Effector memory CD8-positive, alpha-beta T cell (primary cell): ENCODE data around the gene CLEC4E.
"Not testable (repeated sequence)": the region's sequence is repeated elsewhere in the genome, so short reads cannot be mapped to it uniquely, and the experiment has no call there.

Experiments used
- ATAC-seq: fragments of 150-1000 bp; cut with Tn5 transposase; replicated peaks from 2 replicates; pipeline ENCODE4 v1.10.0; 2021; ENCODE audit warnings: mild to moderate bottlenecking, moderate library complexity
- DNase-seq, 3 experiments: peaks; one replicate each; pipeline ENCODE4 v3.0.0; 2021
- H3K27ac Mint-ChIP-seq, 2 donors: one replicate each; pipeline ENCODE4 v1.8.0; 2022; ENCODE audit warnings: mild to moderate bottlenecking in 2 of 2, mixed read lengths in 2 of 2, moderate library complexity in 2 of 2
- H3K27me3 Mint-ChIP-seq, 2 donors: one replicate each; pipeline ENCODE4 v1.8.0; 2022; ENCODE audit warnings: mixed read lengths in 2 of 2
- H3K36me3 Mint-ChIP-seq: one replicate; pipeline ENCODE4 v1.8.0; 2022; ENCODE audit warnings: mild to moderate bottlenecking, moderate library complexity, mixed read lengths; ENCODE audit not compliant: insufficient read depth
- H3K4me1 Mint-ChIP-seq, 2 donors: one replicate each; pipeline ENCODE4 v1.8.0; 2022; ENCODE audit warnings: low read depth in 2 of 2, mixed read lengths in 2 of 2
- H3K4me3 Mint-ChIP-seq, 2 donors: one replicate each; pipeline ENCODE4 v1.8.0; 2022; ENCODE audit warnings: mild to moderate bottlenecking in 2 of 2, mixed read lengths in 2 of 2, moderate library complexity in 2 of 2
- H3K9me3 Mint-ChIP-seq, 2 donors: one replicate each; pipeline ENCODE4 v1.8.0; 2022; ENCODE audit warnings: mixed read lengths in 2 of 2

The CLEC4E gene

DNA sequence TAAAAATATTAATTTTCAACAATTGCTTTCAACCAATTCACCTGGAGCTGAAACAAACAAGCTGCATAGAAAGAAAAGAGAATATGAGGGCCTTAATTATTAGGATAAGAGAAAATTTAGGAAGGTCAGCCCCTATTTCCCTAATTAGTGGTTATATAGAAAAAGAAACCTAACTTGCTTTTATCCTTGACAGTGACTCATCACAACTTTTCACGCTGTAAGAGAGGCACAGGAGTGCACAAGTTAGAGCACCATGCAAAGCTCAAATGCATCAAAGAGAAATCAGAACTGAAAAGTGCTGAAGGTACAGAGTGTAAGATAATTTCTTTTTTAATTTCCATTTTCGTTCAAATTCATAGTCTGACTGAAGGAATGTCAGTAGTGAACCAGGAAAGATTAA lies 22.7 kb downstream of the CLEC4E start:
- H3K27ac Mint-ChIP-seq, result no peak overlapping the region

GRCh38 chr12:8513256-8513655 lies 27.4 kb downstream of the CLEC4E start, which contains the start of gene CLEC4D:
TSS of gene CLEC4D (plus strand) at chr12:8513503. CDS start at chr12:8513733, 230 bp downstream.
- Mint-ChIP-seq H3K36me3 (no peaks in the 10 kb centered on the region), H3K27ac (no peak within 1 kb of the TSS), H3K4me3 (no peak within 1 kb of the TSS), H3K27me3 (peaks cover 49 to 54% of the 10 kb centered on the region in 2 donors), H3K9me3 (no peaks in the 10 kb centered on the region), H3K4me1 (peaks cover 0 to 2% of the 10 kb centered on the region in 2 donors)
- ATAC-seq (no peak), DNase-seq (no peak)

More for the DNA sequence above, 22.7 kb downstream of the CLEC4E start:
- Mint-ChIP-seq H3K4me1 (no peaks in the 10 kb centered on the region), H3K27me3 (peaks cover 35 to 44% of the 10 kb centered on the region in 2 donors), H3K9me3 (no peaks in the 10 kb centered on the region), H3K4me3 (no peak overlapping the region), H3K36me3 (no peaks in the 10 kb centered on the region)
- ATAC-seq (no peak), DNase-seq (no peak)

DNA sequence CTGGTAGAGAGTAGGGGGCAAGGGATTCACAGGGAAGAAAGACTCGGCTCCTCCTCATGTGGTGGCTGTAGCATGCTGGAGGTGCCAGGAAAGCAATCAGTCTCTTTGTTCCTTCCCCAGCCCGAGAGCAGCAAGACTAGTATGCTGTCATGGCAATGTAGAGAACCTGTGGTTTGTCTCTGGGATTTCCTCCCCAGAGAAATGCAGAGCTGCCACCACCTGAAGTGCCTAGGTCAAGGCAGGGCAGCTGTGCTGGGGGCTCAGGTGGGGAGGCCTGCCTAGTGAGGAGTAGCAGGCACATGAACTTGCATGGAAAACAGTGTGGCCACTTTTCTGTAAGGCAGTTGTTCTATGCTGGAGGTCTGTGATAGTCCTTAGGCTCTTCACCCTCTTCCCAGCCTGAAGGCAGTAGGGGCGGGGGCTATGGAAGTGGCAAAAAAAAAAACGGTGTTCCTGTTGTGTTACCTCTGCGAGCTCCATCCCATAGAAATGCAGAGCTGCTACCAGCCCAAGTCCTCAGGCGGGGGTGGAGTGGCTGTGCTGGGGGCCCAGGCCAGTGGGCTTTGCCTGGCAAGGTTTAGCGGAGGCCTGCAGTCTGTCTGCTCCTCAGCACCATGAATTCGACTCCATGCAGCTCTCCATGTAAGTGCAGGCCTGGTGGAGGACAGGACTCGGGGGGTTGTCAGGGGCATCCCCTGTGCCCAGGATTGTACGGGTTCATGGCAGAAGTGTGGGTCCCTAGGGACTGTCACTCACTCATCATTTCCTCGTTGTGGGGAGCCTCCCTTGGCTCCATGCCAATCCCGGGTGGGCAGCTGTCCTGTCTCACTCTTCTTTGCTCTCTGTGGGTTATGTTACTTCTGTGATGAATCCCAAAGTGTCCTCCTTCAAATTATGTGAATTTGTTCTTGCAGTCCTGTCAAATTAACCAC lies 31.5 kb downstream of the CLEC4E start:
- Mint-ChIP-seq H3K36me3 (no peaks in the 10 kb centered on the region), H3K27me3 (peaks cover 38 to 39% of the 10 kb centered on the region in 2 donors), H3K4me3 (no peak overlapping the region), H3K4me1 (peaks cover 0 to 2% of the 10 kb centered on the region in 2 donors), H3K27ac (no peak overlapping the region), H3K9me3 (no peaks in the 10 kb centered on the region)
- DNase-seq (no peak), ATAC-seq (no peak)

- Mint-ChIP-seq H3K4me1 (peaks cover 0 to 2% of the 10 kb centered on the region in 2 donors), H3K27ac (no peak overlapping the region), H3K36me3 (no peaks in the 10 kb centered on the region), H3K9me3 (no peaks in the 10 kb centered on the region), H3K27me3 (peaks cover 34 to 39% of the 10 kb centered on the region in 2 donors), H3K4me3 (no peak overlapping the region)
- DNase-seq (no peak), ATAC-seq (no peak)
These were observed 32.5 kb downstream of the CLEC4E start for GRCh38 chr12:8508223-8508622.

DNA sequence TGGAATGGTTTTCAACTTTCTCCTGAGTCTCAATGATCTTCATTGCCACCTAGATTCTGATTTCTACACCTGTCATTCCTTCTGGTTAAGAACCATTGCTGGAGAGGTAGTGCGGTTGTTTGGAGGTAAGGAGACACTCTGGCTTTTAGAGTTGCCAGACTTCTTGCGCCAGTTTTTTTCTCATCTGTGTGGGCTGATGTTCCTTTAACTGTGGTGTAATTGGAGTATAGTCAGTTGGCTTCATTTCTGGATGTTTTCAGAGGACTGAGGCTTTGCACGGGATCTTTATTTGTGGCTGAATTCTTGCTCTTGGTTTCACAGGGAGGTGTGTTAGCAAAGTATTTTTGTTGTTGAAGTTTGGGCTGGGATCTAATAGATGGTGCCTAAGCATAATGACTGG lies 33.1 kb downstream of the CLEC4E start:
- Mint-ChIP-seq H3K27ac (no peak overlapping the region), H3K27me3 (peaks cover 28 to 38% of the 10 kb centered on the region in 2 donors), H3K4me1 (peaks cover 0 to 2% of the 10 kb centered on the region in 2 donors)

GRCh38 chr12:8504351-8504750 lies 36.4 kb downstream of the CLEC4E start:
- no peaks in the 10 kb centered on the region for H3K9me3 Mint-ChIP-seq
- H3K27ac Mint-ChIP-seq, result no peak overlapping the region
- ATAC-seq (no peak), DNase-seq (no peak)
- H3K27me3 Mint-ChIP-seq, result peaks cover 15 to 28% of the 10 kb centered on the region in 2 donors
- H3K36me3 Mint-ChIP-seq, result no peaks in the 10 kb centered on the region
- no peak overlapping the region for H3K4me3 Mint-ChIP-seq
- H3K4me1 Mint-ChIP-seq, result peaks cover 5 to 8% of the 10 kb centered on the region in 2 donors

More for the DNA sequence above, 33.1 kb downstream of the CLEC4E start:
- no peak for DNase-seq
- H3K9me3 Mint-ChIP-seq, result no peaks in the 10 kb centered on the region
- no peaks in the 10 kb centered on the region for H3K36me3 Mint-ChIP-seq
- ATAC-seq, result no peak
- H3K4me3 Mint-ChIP-seq, result no peak overlapping the region

DNA sequence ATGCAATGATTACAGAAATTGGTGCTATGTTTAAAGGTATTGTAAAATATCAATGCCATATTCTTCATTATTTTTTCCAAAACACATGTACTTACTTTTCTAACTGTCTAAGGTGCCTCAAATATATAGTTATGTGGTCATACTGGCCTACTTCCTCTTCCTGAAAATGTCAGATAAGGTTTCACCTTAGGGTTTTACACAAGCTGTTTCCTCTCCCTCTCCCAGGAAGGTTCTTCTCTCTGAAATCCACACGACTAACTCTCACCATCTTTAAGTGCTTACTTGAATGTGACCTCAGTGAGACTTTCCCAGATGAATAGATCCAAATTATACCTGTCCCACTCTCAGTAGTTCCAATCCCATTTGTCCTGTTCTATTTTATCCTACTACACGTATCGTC lies 39.0 kb downstream of the CLEC4E start:
- Mint-ChIP-seq H3K4me3 (no peak overlapping the region), H3K4me1 (peaks cover 3 to 8% of the 10 kb centered on the region in 2 donors), H3K27ac (no peak overlapping the region), H3K9me3 (no peaks in the 10 kb centered on the region), H3K27me3 (peaks cover 8 to 11% of the 10 kb centered on the region in 2 donors), H3K36me3 (no peaks in the 10 kb centered on the region)
- DNase-seq (no peak), ATAC-seq (peak; percentile 65)

DNA sequence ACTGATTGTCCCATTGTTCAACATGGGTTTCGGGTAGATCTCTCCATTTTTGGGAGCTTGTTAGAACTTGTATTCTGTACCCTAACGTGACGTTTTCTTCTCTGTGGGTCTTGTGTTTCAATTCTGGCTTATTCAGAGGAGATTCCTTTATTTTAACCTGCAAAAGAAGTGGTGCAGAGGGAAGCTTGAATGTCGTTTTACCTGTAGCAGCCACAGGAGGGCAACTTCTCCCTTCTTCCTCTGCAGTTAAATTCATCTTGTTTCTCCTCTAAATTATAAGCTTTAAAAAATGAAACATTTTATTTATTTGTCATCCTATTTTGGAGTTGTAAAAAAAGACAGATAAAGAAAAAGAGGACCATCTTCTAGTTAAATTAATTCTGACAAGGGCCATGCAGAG lies 41.1 kb downstream of the CLEC4E start:
- H3K4me1 Mint-ChIP-seq, result peaks cover 3 to 8% of the 10 kb centered on the region in 2 donors
- no peaks in the 10 kb centered on the region for H3K9me3 Mint-ChIP-seq
- H3K27ac Mint-ChIP-seq, result no peak overlapping the region
- no peak overlapping the region for H3K4me3 Mint-ChIP-seq
- peaks cover 8 to 11% of the 10 kb centered on the region in 2 donors for H3K27me3 Mint-ChIP-seq
- no peaks in the 10 kb centered on the region for H3K36me3 Mint-ChIP-seq
- ATAC-seq (no peak), DNase-seq (no peak)

DNA sequence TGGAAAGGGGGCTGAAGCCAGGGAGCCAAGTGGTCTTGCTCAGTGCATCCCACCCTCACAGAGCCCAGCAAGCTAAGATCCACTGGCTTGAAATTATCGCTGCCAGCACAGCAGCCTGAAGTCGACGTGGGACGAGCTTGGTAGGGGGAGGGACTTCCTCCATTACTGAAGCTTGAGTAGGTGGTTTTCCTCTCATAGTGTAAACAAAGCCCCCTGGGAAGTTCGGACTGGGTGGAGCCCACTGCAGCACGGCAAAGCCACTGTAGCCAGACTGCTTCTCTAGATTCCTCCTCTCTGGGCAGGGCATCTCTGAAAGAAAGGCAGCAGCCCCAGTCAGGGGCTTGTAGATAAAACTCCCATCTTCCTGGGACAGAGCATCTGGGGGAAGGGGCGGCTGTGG lies 44.6 kb downstream of the CLEC4E start:
- not testable (repeated sequence) for H3K27ac Mint-ChIP-seq, ATAC-seq, H3K4me3 Mint-ChIP-seq, H3K36me3 Mint-ChIP-seq, H3K9me3 Mint-ChIP-seq, DNase-seq
- H3K27me3 Mint-ChIP-seq, result peaks cover 8 to 11% of the 10 kb centered on the region in 2 donors
- peaks cover 7 to 13% of the 10 kb centered on the region in 2 donors for H3K4me1 Mint-ChIP-seq

DNA sequence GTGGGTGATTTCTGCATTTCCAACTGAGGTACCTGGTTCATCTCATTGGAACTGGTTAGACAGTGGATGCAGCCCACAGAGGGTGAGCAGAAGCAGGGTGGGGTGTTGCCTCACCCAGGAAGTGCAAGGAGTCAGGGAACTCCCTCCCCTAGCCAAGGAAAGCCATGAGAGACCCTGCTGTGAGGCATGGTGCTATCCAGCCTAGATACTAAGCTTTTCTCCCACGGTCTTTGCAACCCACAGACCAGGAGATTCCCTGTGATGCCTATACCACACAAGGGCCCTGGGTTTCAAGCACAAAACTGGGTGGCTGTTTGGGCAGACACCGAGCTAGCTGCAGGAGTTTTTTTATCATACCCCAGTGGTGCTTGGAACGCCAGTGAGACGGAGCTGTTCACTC lies 45.0 kb downstream of the CLEC4E start:
- ATAC-seq, DNase-seq, H3K27ac Mint-ChIP-seq, H3K4me3 Mint-ChIP-seq, H3K9me3 Mint-ChIP-seq, H3K36me3 Mint-ChIP-seq: not testable (repeated sequence)
- peaks cover 8 to 11% of the 10 kb centered on the region in 2 donors for H3K27me3 Mint-ChIP-seq
- H3K4me1 Mint-ChIP-seq, result peaks cover 7 to 13% of the 10 kb centered on the region in 2 donors

DNA sequence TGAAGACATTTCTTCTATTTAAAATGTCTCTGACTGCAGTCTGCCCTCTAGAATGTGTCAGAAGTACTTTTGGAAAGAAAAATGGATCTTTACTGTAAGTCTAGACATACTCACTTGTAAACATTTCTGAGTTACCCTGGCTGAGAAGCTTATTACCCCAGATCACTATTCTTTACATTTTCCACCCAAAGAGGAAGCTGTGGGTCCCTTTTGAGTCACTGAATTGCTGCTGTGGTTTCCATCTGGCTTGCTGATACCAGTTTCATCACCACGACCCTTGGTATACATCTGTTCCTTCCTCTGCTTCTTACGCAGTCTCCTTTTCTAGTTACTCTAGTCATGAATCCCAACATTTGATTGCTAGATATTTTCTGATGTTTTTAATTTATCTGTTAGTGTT lies 47.6 kb downstream of the CLEC4E start:
- DNase-seq (peak; percentile 4 to 23 (median 12)), ATAC-seq (peak; percentile 95)
- H3K4me3 Mint-ChIP-seq, result no peak overlapping the region
- H3K4me1 Mint-ChIP-seq, result peaks cover 7 to 13% of the 10 kb centered on the region in 2 donors
- H3K27ac Mint-ChIP-seq, result peak overlapping the region; percentile 64 to 91
- peaks cover 2% of the 10 kb centered on the region for H3K36me3 Mint-ChIP-seq
- no peaks in the 10 kb centered on the region for H3K27me3 Mint-ChIP-seq
- no peaks in the 10 kb centered on the region for H3K9me3 Mint-ChIP-seq

DNA sequence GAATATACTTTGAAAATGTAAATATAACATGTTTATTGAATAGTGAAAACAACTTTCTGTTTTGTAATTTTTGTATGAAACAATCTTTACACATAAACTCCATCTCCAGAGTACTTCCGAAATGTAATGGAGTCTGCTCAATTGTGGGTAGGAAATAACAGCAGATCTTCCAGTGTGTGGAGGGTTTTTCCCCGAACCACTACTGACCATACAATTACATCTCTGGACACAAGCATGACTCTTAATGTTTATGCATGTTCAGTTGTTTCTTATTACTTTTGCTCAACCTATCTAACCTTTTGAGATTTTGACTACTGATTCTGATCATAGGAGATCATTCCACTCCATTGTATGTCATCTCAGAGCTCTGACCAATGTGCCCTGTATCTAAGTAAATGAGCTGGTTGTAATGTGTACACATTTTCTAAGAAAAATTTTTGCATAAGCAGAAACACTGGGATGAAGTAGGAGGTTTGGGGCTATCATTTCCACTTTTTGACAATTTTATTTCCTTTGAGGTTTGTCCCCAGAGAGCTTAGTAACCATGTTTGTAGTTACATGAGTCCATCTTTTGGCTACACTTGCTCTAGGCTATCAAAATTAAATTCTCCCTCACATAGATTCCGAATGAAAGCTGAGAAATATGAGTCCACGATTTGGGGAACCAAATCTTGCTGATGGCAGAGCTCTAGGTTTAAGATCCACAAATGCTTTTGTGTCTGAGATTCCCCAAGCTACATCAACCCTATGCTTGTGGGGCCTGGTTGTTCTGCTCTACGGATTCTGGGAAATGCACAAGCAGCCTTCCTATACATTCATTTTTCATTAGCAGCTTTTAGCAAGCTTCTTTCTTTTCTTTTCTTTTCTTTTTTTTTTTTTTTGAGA lies 48.8 kb downstream of the CLEC4E start:
- DNase-seq (no peak), ATAC-seq (no peak)
- H3K4me3 Mint-ChIP-seq, result no peak overlapping the region
- peaks cover 7 to 13% of the 10 kb centered on the region in 2 donors for H3K4me1 Mint-ChIP-seq
- H3K27me3 Mint-ChIP-seq, result no peaks in the 10 kb centered on the region
- H3K9me3 Mint-ChIP-seq, result no peaks in the 10 kb centered on the region
- H3K36me3 Mint-ChIP-seq, result peaks cover 2% of the 10 kb centered on the region
- peak overlapping the region; percentile 64 to 91 for H3K27ac Mint-ChIP-seq
